ENCODE data around the gene ATP7B. TPM values are rescaled to one million over a fixed set of nuclear protein-coding genes. Genes with fewer than 3 reads are reported as not detected.

Gene ATP7B
- total RNA-seq, 6 donors from 2014 or later = 3.5 to 27.2 (median 5.9) TPM

- Histone ChIP-seq H3K27ac (no peak overlapping the region), H3K4me1 (no peaks in the 10 kb centered on the region)
Observed at GRCh38 chr13:51955816-51956603, 55.2 kb downstream of the ATP7B start.

GRCh38 chr13:51955281-51955771 is 55.9 kb downstream of the ATP7B start:
- Histone ChIP-seq H3K36me3 (no peaks in the 10 kb centered on the region), H3K27ac (no peak overlapping the region), H3K27me3 (no peaks in the 10 kb centered on the region), H3K9me3 (no peaks in the 10 kb centered on the region), H3K4me1 (no peaks in the 10 kb centered on the region), H3K4me3 (no peak overlapping the region)
- TF ChIP-seq POLR2AphosphoS5 (IDR thresholded peaks at IDR 0.05) (no peak), EP300 (IDR thresholded peaks at IDR 0.05) (no peak), POLR2A (IDR thresholded peaks at IDR 0.05) (no peak), CTCF (IDR thresholded peaks at IDR 0.05) (no peak)
- no peak for ATAC-seq (ENCODE audit: low FRiP score in 2 of 2)
- 71 to 76% methylated on average over 9 to 15 of the region's 15 CpGs for WGBS, 2 donors
- DNase-seq = no peak

More at GRCh38 chr13:51955816-51956603, 55.2 kb downstream of the ATP7B start:
- ATAC-seq (ENCODE audit: low FRiP score in 2 of 2) (no peak), DNase-seq (peak in 1 of 2 donors; percentile 38)
- no peak overlapping the region for H3K4me3 ChIP-seq
- no peaks in the 10 kb centered on the region for H3K9me3 ChIP-seq
- WGBS, 2 donors = 77 to 89% methylated on average over 10 to 16 of the region's 16 CpGs
- no peaks in the 10 kb centered on the region for H3K27me3 ChIP-seq
- TF ChIP-seq POLR2A (IDR thresholded peaks at IDR 0.05) (no peak), EP300 (IDR thresholded peaks at IDR 0.05) (no peak), POLR2AphosphoS5 (IDR thresholded peaks at IDR 0.05) (no peak), CTCF (IDR thresholded peaks at IDR 0.05) (no peak)
- H3K36me3 ChIP-seq = no peaks in the 10 kb centered on the region

GRCh38 chr13:51953347-51954195 is 57.7 kb downstream of the ATP7B start:
- ATAC-seq (ENCODE audit: low FRiP score in 2 of 2) = no peak
- Histone ChIP-seq H3K4me1 (no peaks in the 10 kb centered on the region), H3K27me3 (no peaks in the 10 kb centered on the region), H3K36me3 (peaks cover 0 to 4% (median 0%) of the 10 kb centered on the region in 4 donors), H3K27ac (no peak overlapping the region), H3K9me3 (no peaks in the 10 kb centered on the region), H3K4me3 (no peak overlapping the region)
- 83 to 85% methylated on average over 3 of the region's 3 CpGs for WGBS, 2 donors
- no peak for TF ChIP-seq POLR2A (IDR thresholded peaks at IDR 0.05)
- TF ChIP-seq POLR2AphosphoS5 (IDR thresholded peaks at IDR 0.05) = no peak
- no peak for TF ChIP-seq EP300 (IDR thresholded peaks at IDR 0.05)
- no peak for TF ChIP-seq CTCF (IDR thresholded peaks at IDR 0.05)
- DNase-seq = no peak

- Histone ChIP-seq H3K4me3 (no peak overlapping the region), H3K4me1 (no peaks in the 10 kb centered on the region), H3K9me3 (no peaks in the 10 kb centered on the region), H3K27ac (no peak overlapping the region), H3K36me3 (peaks cover 0 to 9% (median 0%) of the 10 kb centered on the region in 4 donors), H3K27me3 (no peaks in the 10 kb centered on the region)
- no peak for DNase-seq
- no peak for TF ChIP-seq POLR2AphosphoS5 (IDR thresholded peaks at IDR 0.05)
- no peak for ATAC-seq (ENCODE audit: low FRiP score in 2 of 2)
- WGBS, 2 donors = 55 to 66% methylated on average over 5 of the region's 5 CpGs
Observed at GRCh38 chr13:51950722-51951121, 60.5 kb downstream of the ATP7B start.

- Histone ChIP-seq H3K4me3 (no peak overlapping the region), H3K36me3 (peaks cover 0 to 12% (median 0%) of the 10 kb centered on the region in 4 donors), H3K27ac (no peak overlapping the region), H3K4me1 (no peaks in the 10 kb centered on the region), H3K9me3 (no peaks in the 10 kb centered on the region), H3K27me3 (no peaks in the 10 kb centered on the region)
- DNase-seq (peak in 1 of 2 donors; percentile 65), ATAC-seq (ENCODE audit: low FRiP score in 2 of 2) (no peak)
- no peak for TF ChIP-seq CTCF (IDR thresholded peaks at IDR 0.05)
- no peak for TF ChIP-seq EP300 (IDR thresholded peaks at IDR 0.05)
- no peak for TF ChIP-seq POLR2AphosphoS5 (IDR thresholded peaks at IDR 0.05)
- TF ChIP-seq POLR2A (IDR thresholded peaks at IDR 0.05) = no peak
- WGBS, 2 donors = 94 to 95% methylated on average over 13 to 15 of the region's 15 CpGs
Observed at GRCh38 chr13:51946163-51946669, 65.0 kb downstream of the ATP7B start.
